ENCODE data around the gene THSD4.

GRCh38 chr15:71811752-71812735 lies 696.8 kb downstream of the THSD4 start:
- TF ChIP-seq CTCF (conservative IDR thresholded peaks at IDR 0.05; ENCODE audit: low read length) (no peak), EZH2phosphoT487 (IDR thresholded peaks at IDR 0.05; ENCODE audit: borderline replicate concordance) (no peak)

All from Loucy (cell line).